Astrocyte of the spinal cord (primary cell): ENCODE measurements around the gene TMUB1.

Experiments used
- DNase-seq: peaks from one replicate; pipeline ENCODE4 v3.0.0; 2011; ENCODE audit warnings: low read depth, low spot score
- H3K4me3 ChIP-seq: 2 replicates; pipeline ENCODE4 v1.5.1; 2011; ENCODE audit warnings: low read depth, mild to moderate bottlenecking, low read length, moderate library complexity
- CTCF ChIP-seq: IDR thresholded peaks from 2 replicates; pipeline ENCODE4 v1.5.1; 2012; ENCODE audit warnings: low read depth, mild to moderate bottlenecking, low read length, inconsistent platforms
- in situ Hi-C: cut with HindIII; loops from 2 replicates; pipeline ENCODE4 v1.10.0; 2017; ENCODE audit warnings: low sequenced_read_pairs

Gene TMUB1

GRCh38 chr7:151032936-151033863 lies 50.1 kb downstream of the TMUB1 start:
- in situ Hi-C loops, result no loop called here
- DNase-seq, result no peak
- TF ChIP-seq CTCF, result no peak
- no peak overlapping the region for H3K4me3 ChIP-seq
